OCI-LY7 (cell line): ENCODE measurements around the gene MTIF2. TPM values are rescaled to one million over a fixed set of nuclear protein-coding genes. Genes with fewer than 3 reads are reported as not detected.
A peak's percentile ranks its signal among the peaks of the same experiment; 100 is the strongest.

Source experiments
- BruUV-seq: library from RNA; stranded (reverse); fragments of 400-500 nt; replicated peaks from 2 replicates; lab custom pipeline; 2021; lab: Mats Ljungman, UMichigan
- CTCF ChIA-PET: fragments of 300-600 bp; sonication (Branson Sonifier 250); formaldehyde crosslinking; loops from one replicate; lab custom pipeline; 2022; ENCODE audit warnings: antibody characterized with exemption; ENCODE audit not compliant: unreplicated experiment; lab: Charles Lee
- POLR2A ChIA-PET: fragments of 300-600 bp; sonication (Branson Sonifier 250); formaldehyde crosslinking; loops from one replicate; lab custom pipeline; 2022; ENCODE audit warnings: antibody characterized with exemption; lab: Charles Lee
- DNase-seq: peaks from one replicate; pipeline ENCODE4 v3.0.0-alpha.2; 2015; ENCODE audit warnings: low spot score
- H2AFZ ChIP-seq: fragments of 200-600 bp; sonication (generic), shearing (Covaris generic); 2 replicates; pipeline ENCODE4 v1.6.1; 2014; ENCODE audit warnings: mild to moderate bottlenecking, antibody characterized with exemption, low read length, moderate library complexity
- H3K27ac ChIP-seq: fragments of 200-600 bp; sonication (generic); 2 replicates; pipeline ENCODE4 v1.5.1; 2014; ENCODE audit warnings: mixed run types, low read depth, mild to moderate bottlenecking, moderate library complexity, low read length, inconsistent platforms; ENCODE audit not compliant: poor library complexity, severe bottlenecking
- H3K36me3 ChIP-seq: fragments of 200-600 bp; sonication (generic); 2 replicates; pipeline ENCODE4 v1.6.1; 2014; ENCODE audit warnings: mild to moderate bottlenecking, antibody characterized with exemption, low read length, moderate library complexity, mixed read lengths; ENCODE audit not compliant: insufficient read depth
- H3K4me1 ChIP-seq: fragments of 200-600 bp; sonication (generic); 2 replicates; pipeline ENCODE4 v1.5.1; 2014; ENCODE audit warnings: mild to moderate bottlenecking, low read length; ENCODE audit not compliant: insufficient read depth, poor library complexity, severe bottlenecking
- H3K4me2 ChIP-seq: fragments of 200-600 bp; sonication (generic); 2 replicates; pipeline ENCODE4 v1.6.1; 2014; ENCODE audit warnings: mild to moderate bottlenecking, low read length
- H3K4me3 ChIP-seq: fragments of 200-600 bp; sonication (generic); 2 replicates; pipeline ENCODE4 v1.5.1; 2014; ENCODE audit warnings: mild to moderate bottlenecking, low read depth, low read length; ENCODE audit not compliant: poor library complexity, severe bottlenecking
- H3K79me2 ChIP-seq: fragments of 200-600 bp; sonication (generic); 2 replicates; pipeline ENCODE4 v1.6.1; 2016; ENCODE audit warnings: low read depth, mild to moderate bottlenecking, low read length, moderate library complexity, mixed read lengths; ENCODE audit not compliant: insufficient read depth
- H3K9me2 ChIP-seq: fragments of 200-600 bp; sonication (generic); 2 replicates; pipeline ENCODE4 v1.6.1; 2016; ENCODE audit warnings: mild to moderate bottlenecking, low read length, mixed read lengths; ENCODE audit not compliant: insufficient read depth
- H3K9me3 ChIP-seq: fragments of 200-600 bp; sonication (generic); 2 replicates; pipeline ENCODE4 v1.6.1; 2014; ENCODE audit warnings: mild to moderate bottlenecking, mixed run types, low read length, mixed read lengths
- H4K20me1 ChIP-seq: fragments of 200-600 bp; sonication (generic); 2 replicates; pipeline ENCODE4 v1.6.1; 2014; ENCODE audit warnings: mild to moderate bottlenecking, antibody characterized with exemption, low read length, moderate library complexity, mixed read lengths; ENCODE audit not compliant: insufficient read depth
- CTCF ChIP-seq: fragments of 200-600 bp; sonication (generic); conservative IDR thresholded peaks from 2 replicates; pipeline ENCODE4 v1.5.1; 2014; ENCODE audit warnings: mild to moderate bottlenecking, antibody characterized with exemption, low read length, moderate library complexity, mixed read lengths
- EZH2phosphoT487 ChIP-seq: fragments of 200-600 bp; sonication (generic); IDR thresholded peaks from 2 replicates; pipeline ENCODE4 v1.6.1; 2018; ENCODE audit warnings: low read depth, borderline replicate concordance, mild to moderate bottlenecking, mixed run types, antibody characterized with exemption, low read length, moderate library complexity, mixed read lengths
- intact Hi-C: fragments of 100-400 bp; cut with micrococcal nuclease; formaldehyde crosslinking; loops from one replicate; pipeline ENCODE4 v1.10.0; 2022; ENCODE audit not compliant: unreplicated experiment
- total RNA-seq, 2 experiments: library from RNA; depleted of rRNA in 1 of 2; stranded (reverse); fragments of >200 nt in 1 of 2; shearing (Covaris generic) in 1 of 2; gene quantifications; 2 replicates each; pipeline ENCODE4 v1.2.3, GENCODE V29; 2014 to 2022

The MTIF2 gene
- total RNA-seq, 2 experiments from 2014 or later, result 33.5 to 47.1 TPM

GRCh38 chr2:55235724-55236538 is 33.1 kb downstream of the MTIF2 start:
- Histone ChIP-seq H3K27ac (no peak overlapping the region), H3K4me3 (no peak overlapping the region), H4K20me1 (peaks cover 23% of the 10 kb centered on the region; the same call in 1 of the 2 replicates), H3K9me3 (no peaks in the 10 kb centered on the region), H3K79me2 (peaks cover 37% of the 10 kb centered on the region), H3K4me2 (peak overlapping the region; percentile 87), H3K9me2 (no peaks in the 10 kb centered on the region), H2AFZ (no peak overlapping the region), H3K4me1 (peaks cover 24% of the 10 kb centered on the region), H3K36me3 (peaks cover 78% of the 10 kb centered on the region)
- TF ChIP-seq CTCF (no peak), EZH2phosphoT487 (no peak)
- no peak for DNase-seq
- ChIA-PET POLR2A (interaction anchor here (0.6 kb wide), 1 partner anchor 120 kb away, joined by 5 read pairs; no protein-coding TSS in a partner anchor), CTCF (no interaction called here)
- BruUV-seq, result no TSS peak
- intact Hi-C loops, result no loop called here

GRCh38 chr2:55233658-55233940 is 35.4 kb downstream of the MTIF2 start:
- no TSS peak for BruUV-seq
- Histone ChIP-seq H3K9me2 (no peaks in the 10 kb centered on the region), H4K20me1 (peaks cover 23% of the 10 kb centered on the region; the same call in 1 of the 2 replicates), H3K27ac (peak overlapping the region; percentile 80), H3K4me1 (peaks cover 24% of the 10 kb centered on the region), H3K4me3 (peak overlapping the region; percentile 94), H3K4me2 (peak overlapping the region; percentile 87), H3K36me3 (peaks cover 60% of the 10 kb centered on the region), H3K9me3 (no peaks in the 10 kb centered on the region), H3K79me2 (peaks cover 48% of the 10 kb centered on the region), H2AFZ (no peak overlapping the region)
- TF ChIP-seq EZH2phosphoT487 (no peak), CTCF (no peak)
- CTCF ChIA-PET, result no interaction called here
- POLR2A ChIA-PET, result no interaction called here
- intact Hi-C loops, result no loop called here
- no peak for DNase-seq
